IPS-18a (cell line): ENCODE measurements around the gene KCTD5.
"Not testable (repeated sequence)": the region's sequence is repeated elsewhere in the genome, so short reads cannot be mapped to it uniquely, and the experiment has no call there.

Experiments
- H3K27ac ChIP-seq: one replicate; pipeline ENCODE4 v1.5.1; 2013; ENCODE audit warnings: low read length
- H3K27me3 ChIP-seq: one replicate; pipeline ENCODE4 v1.6.1; 2013; ENCODE audit warnings: mild to moderate bottlenecking, low read length; ENCODE audit not compliant: control insufficient read depth, insufficient read depth
- H3K36me3 ChIP-seq: one replicate; pipeline ENCODE4 v1.6.1; 2013; ENCODE audit warnings: low read depth, low read length; ENCODE audit not compliant: control insufficient read depth
- H3K4me1 ChIP-seq: one replicate; pipeline ENCODE4 v1.6.1; 2013; ENCODE audit warnings: low read depth, low read length; ENCODE audit not compliant: control insufficient read depth
- H3K4me3 ChIP-seq: one replicate; pipeline ENCODE4 v1.5.1; 2013; ENCODE audit warnings: low read length
- H3K9ac ChIP-seq: one replicate; pipeline ENCODE4 v1.6.1; 2013; ENCODE audit warnings: mild to moderate bottlenecking, low read length, moderate library complexity
- H3K9me3 ChIP-seq: one replicate; pipeline ENCODE4 v1.6.1; 2013; ENCODE audit warnings: low read depth, low read length; ENCODE audit not compliant: control insufficient read depth

Gene KCTD5

DNA sequence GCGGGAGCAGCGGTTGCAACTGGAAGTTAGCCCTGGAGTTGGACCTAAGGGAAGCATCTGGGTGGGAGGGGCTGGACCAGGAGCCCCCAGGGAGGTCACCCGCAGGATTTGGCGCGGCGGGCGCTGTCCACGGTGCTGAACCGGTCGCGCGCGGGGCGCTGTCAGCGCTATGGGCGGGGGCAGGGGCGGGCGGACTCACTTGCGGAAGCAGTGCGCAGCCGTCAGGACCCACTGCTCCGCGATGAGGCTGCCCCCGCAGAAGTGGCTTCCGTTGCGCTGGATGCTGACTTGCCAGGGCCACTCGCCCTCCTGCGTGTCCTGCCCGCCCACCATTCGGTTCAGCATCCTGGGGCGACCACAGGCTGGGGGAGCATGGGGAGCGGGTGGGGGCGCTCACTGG lies 33.2 kb downstream of the KCTD5 start:
- H3K27ac ChIP-seq = no peak overlapping the region
- no peaks in the 10 kb centered on the region for H3K9me3 ChIP-seq
- H3K9ac ChIP-seq = no peak overlapping the region
- no peaks in the 10 kb centered on the region for H3K4me1 ChIP-seq
- no peaks in the 10 kb centered on the region for H3K36me3 ChIP-seq
- no peak overlapping the region for H3K4me3 ChIP-seq
- no peaks in the 10 kb centered on the region for H3K27me3 ChIP-seq

DNA sequence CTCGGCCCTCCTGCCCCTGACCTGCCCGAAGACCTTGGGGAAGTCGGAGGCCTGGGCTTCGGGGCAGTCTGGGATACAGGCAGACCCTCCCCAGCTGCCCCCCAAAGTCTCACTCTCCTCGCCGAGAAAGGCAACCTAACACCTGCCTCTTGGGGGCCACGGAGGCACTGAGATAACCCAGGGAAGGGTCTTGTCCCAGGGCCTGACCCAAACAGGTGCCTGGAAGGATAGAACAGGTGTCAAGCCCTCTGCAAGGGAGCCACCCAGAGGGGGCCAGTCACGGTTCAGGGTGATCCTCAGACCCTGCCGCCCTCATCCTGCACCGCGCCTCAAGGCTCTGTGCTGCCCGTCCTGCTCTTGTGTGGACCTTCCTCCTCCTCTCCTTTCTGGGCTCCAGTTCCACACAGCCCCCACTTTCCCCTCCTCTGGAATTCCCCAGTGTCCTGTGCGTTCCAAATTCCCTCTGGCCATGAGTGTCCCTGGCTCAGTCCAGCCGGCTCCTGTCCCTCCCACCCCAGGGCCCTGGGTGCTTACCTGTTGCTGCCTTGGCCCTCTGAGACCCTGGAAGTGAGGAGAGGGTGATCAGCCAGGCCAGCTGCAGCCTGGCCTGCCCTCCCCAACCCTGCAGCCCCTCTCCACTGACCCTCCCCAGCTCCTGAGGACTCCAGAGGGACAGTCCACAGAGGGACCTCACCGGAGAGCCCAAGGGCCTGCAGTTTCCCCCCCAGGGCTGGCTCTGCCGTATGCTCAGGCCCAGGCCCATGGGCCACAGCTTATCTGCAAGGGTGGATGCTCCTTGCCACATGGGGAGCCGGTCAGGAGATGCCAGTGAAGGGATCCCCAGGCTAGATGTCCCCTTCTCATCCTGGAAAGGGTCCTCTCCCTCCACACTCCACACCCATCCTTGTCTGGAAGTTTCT lies 33.9 kb downstream of the KCTD5 start:
- Histone ChIP-seq H3K4me3 (no peak overlapping the region), H3K9ac (no peak overlapping the region)

DNA sequence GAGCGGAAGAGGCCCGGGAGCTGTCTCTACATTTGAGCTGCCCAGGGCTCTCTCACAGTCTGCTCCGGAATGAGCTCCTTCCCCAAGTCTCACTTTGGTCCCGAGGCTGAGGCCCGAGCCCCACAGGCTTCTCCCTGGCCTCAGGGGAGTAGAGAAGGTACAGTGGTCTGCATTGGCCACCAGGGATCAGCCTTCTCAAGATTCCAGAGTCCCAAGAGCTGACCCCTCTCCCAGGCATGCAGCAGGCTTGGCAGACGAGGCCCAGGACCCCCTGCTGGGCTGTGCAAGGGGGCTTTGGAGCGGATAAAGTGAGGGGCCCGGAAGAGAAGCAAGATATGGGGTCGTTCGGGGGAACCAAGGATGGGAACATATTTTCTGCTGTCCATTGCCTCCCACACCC lies 34.6 kb downstream of the KCTD5 start:
- Histone ChIP-seq H3K27me3 (no peaks in the 10 kb centered on the region), H3K4me3 (no peak overlapping the region), H3K9me3 (no peaks in the 10 kb centered on the region), H3K4me1 (no peaks in the 10 kb centered on the region), H3K9ac (no peak overlapping the region), H3K27ac (no peak overlapping the region), H3K36me3 (no peaks in the 10 kb centered on the region)

More for the DNA sequence above, 33.9 kb downstream of the KCTD5 start:
- no peaks in the 10 kb centered on the region for H3K9me3 ChIP-seq
- H3K27me3 ChIP-seq = no peaks in the 10 kb centered on the region
- H3K4me1 ChIP-seq = no peaks in the 10 kb centered on the region
- H3K27ac ChIP-seq = no peak overlapping the region
- no peaks in the 10 kb centered on the region for H3K36me3 ChIP-seq

DNA sequence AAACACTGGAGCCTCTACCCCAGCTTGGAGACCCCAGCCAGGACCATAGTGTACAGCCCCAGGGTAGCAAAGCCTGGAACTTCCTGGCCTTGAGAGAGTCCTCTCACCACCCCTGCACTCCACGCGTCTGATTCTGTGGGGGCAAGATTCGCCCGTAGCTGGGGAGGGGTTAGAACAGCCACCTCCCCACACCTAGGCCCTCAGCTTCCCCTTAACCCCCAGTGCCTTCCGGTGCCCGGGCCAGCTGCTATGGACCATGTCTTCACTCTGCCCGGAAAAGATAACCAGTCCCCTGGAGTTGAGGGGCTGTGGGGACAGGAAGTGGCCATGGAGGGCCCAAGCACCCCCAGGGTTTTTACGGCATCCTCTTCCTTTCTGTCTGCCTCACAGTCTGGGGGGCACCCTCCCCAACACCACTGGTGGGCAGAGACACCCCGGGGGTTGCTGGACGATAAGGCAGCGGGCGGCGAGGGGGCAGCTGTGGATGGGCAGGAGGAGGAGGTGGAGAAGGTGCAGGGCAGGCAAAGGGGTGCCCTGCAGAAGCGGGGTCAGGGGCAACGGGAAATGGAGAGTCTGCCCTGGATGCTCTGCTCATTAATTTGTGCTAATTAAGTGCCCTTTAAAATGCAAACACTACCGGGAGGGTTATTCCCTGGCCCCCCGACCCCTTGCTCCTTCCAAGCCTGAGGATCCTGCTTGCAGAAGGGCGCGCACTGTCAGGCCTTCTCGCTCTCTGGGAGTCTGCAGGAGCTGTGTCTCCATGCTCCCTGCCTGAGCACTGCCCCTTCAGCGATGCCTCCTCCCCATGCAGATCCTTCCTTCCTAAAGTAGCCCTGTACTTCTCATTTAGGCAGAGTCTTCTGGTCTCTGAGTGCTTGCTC lies 35.3 kb downstream of the KCTD5 start:
- Histone ChIP-seq H3K9me3 (no peaks in the 10 kb centered on the region), H3K27ac (no peak overlapping the region), H3K4me1 (no peaks in the 10 kb centered on the region), H3K4me3 (no peak overlapping the region), H3K36me3 (no peaks in the 10 kb centered on the region), H3K27me3 (no peaks in the 10 kb centered on the region), H3K9ac (no peak overlapping the region)

DNA sequence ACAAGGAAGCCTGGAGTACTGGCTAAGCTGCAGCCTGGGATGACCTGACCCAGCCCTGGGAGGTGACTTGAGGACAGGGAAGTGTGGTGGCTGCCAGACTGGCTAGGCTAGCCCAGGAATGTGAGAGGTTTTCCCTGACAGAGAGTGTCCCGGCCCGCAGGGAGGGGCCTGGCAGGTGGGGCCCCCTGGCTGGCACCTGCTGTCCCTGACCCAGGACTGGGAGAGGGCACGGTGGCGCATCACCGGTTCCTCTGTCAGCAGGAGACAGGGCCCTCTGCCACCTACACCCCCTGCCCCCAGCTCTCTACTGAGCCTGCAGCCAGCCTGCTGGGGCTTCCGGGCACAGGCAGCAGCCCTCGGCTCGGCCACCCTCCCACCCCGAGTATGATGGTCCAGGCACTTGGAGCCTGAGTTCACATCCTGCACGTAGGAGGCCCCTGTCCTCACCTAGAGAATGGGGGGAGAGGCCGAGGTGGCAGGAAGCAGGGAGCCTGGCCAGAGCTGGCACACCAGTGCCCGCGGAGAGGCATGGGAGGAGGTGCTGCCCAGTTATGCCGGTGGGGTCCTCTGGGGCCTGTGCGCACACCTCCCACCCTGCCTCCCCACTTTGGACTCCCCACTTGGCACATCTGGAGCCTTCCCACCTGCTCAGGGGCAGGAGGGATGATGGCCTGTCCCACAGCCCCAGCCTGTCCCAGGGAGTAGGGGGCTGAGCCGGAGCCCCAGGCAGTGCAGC lies 37.2 kb downstream of the KCTD5 start:
- no peaks in the 10 kb centered on the region for H3K9me3 ChIP-seq
- H3K27me3 ChIP-seq = no peaks in the 10 kb centered on the region
- no peak overlapping the region for H3K9ac ChIP-seq
- H3K4me1 ChIP-seq = no peaks in the 10 kb centered on the region
- no peaks in the 10 kb centered on the region for H3K36me3 ChIP-seq
- H3K27ac ChIP-seq = no peak overlapping the region
- peak overlapping the region; percentile 56 for H3K4me3 ChIP-seq

DNA sequence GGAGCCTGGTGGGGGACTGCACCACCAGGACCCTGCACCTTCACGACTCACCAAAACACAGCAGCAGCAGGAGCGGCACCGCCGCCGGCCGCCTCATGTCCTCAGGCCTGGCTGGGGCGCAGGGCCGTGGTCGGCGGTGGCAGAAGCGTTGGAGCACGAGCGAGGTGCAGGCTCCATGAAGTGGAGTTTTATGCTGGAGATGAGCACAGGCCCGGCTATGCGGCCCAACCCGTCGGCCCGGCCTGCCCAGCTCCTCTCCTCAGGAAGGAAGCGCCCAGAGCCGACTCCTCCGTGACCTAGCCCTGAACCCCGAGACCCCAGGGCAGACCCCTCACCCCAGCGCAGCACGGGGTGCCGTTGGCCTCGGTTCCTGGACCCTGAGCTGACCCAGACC lies 37.7 kb downstream of the KCTD5 start, which contains the start of gene PRSS27:
Gene PRSS27 (minus strand): TSS at position 161 of the 394 bp plus-strand sequence. CDS start 64 bp downstream, at position 97.
- Histone ChIP-seq H3K9ac (peak within 1 kb of the TSS; percentile 54), H3K27me3 (no peaks in the 10 kb centered on the region), H3K9me3 (no peaks in the 10 kb centered on the region), H3K27ac (no peak within 1 kb of the TSS), H3K4me1 (no peaks in the 10 kb centered on the region), H3K36me3 (no peaks in the 10 kb centered on the region), H3K4me3 (peak within 1 kb of the TSS; percentile 56)

DNA sequence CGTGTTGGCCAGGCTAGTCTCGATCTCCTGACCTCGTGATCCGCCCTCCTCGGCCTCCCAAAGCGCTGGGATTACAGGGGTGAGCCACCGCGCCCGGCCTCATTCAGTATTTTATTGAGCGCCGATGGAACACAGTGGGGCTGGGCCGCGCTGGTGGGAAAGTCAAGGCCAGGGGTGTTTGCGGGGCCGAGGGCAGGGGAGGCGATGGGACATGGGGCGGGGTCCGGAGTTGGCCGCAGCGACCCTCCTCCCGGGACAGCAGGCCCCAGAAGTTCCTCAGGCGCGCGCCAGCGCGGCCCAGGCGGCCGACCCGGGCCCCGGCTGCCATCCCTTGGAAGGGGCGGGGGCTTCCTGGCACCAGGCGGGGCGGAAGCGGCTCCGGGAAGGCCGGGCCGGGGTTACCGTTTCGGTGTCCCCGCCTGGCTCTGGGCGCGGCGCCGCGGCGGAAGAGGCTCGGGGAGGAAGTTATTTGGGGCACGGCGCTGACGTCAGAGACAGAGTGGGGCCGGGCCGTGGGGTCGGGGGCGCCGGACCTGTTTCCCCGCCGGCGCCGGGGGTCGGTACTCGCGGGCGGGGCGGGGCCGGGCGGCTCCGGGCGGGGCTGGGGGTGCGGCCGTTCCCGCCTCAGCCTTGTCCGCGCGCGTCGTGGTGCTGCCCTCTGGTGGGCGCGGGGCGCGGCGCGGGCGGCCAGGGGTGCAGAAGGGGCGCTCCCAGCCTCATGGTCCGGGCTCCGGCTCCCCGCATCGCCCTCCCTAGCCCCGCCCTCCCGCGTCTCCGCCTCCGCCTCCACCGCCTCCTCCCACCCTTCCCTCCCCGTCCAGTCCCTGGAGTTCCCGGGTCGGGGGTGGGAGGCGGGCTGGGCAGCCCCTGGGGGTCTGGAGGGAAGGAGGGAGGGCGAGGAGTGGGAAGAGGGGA lies 38.7 kb downstream of the KCTD5 start:
- H3K9ac ChIP-seq = peak overlapping the region; percentile 54
- no peaks in the 10 kb centered on the region for H3K9me3 ChIP-seq
- H3K27me3 ChIP-seq = no peaks in the 10 kb centered on the region
- no peaks in the 10 kb centered on the region for H3K4me1 ChIP-seq
- H3K36me3 ChIP-seq = no peaks in the 10 kb centered on the region
- H3K4me3 ChIP-seq = peak overlapping the region; percentile 56
- no peak overlapping the region for H3K27ac ChIP-seq

DNA sequence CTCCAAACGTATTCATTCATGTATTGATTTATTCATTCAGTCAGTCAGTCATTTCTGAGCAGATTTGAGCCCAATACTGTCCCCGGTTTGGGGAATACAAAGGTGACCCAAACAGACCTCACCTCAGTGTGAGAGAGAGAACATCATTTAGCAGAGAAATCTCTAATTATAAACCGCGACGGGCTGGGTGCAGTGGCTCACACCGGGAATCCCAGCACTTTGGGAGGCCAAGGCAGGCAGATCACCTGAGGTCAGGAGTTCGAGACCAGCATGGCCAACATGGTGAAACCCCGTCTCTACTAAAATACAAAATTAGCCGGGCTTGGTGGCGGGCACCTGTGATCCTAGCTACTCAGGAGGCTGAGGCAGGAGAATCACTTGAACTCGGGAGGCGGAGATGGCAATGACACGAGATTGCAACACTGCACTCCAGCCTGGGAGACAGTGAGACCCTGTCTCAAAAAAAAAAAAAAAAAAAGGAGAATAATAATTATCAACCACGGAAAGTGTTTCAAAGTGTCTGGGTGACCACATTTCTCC lies 39.4 kb downstream of the KCTD5 start:
- Histone ChIP-seq H3K9ac (peak overlapping the region; percentile 44), H3K4me3 (peak overlapping the region; percentile 44)
- not testable (repeated sequence) for H3K27ac ChIP-seq, H3K9me3 ChIP-seq, H3K36me3 ChIP-seq, H3K27me3 ChIP-seq, H3K4me1 ChIP-seq

DNA sequence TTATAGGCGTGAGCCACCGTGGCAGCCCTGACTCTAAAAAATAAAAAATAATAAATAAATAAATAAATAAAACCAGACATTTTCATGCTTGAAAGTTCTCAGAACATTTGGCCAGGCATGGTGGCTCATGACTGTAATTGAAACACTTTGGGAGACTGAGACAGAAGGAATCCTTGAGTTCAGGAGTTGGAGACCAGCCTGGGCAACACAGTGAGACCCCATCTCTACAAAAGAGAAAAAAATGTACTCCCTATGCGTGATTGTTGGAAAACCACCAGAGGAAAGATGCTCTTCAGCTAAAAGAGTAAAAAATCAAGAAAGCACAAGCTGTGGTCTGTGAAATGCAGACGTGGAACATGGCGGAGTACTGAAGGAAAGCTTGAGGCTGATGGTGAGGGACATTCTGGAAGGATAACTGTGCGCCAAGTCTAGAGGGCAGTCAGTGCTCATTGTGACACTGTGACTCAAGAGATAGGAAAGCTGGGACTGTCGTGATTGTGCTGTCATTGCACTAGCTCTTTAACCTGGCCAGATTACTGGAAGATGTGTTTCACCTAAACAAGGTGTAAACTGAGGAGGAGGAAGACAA lies 41.9 kb downstream of the KCTD5 start:
- H3K27me3 ChIP-seq = no peaks in the 10 kb centered on the region
- H3K27ac ChIP-seq = no peak overlapping the region
- H3K4me1 ChIP-seq = no peaks in the 10 kb centered on the region
- H3K4me3 ChIP-seq = no peak overlapping the region
- H3K9ac ChIP-seq = no peak overlapping the region
- no peaks in the 10 kb centered on the region for H3K9me3 ChIP-seq
- no peaks in the 10 kb centered on the region for H3K36me3 ChIP-seq

DNA sequence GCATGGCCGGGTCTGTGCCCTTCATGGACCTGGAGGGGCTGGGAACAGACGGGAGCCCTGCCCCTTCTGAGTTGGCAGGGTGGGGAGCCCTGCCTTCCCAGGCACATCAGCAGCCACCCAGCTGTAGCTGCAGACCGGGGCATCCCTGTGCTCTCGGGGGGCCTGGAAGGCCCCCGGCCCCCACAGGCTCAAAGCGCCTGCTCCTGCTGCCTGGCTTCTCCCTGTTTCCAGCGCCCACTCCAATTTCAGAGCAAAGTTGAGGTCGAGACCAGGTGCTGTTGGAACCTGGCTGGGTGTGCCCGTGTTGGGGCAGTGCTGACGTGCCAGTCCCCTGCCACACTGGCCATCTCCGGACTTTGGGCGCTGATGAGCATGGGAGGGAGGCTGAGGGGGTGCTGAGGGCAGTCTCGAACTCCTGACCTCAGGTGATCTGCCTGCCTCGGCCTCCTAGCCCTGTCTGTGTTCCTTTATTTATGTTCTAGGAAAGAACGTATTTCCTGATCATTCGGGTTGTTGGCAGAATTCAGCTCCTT lies 42.6 kb downstream of the KCTD5 start:
- Histone ChIP-seq H3K27me3 (no peaks in the 10 kb centered on the region), H3K36me3 (no peaks in the 10 kb centered on the region), H3K9ac (no peak overlapping the region), H3K4me1 (no peaks in the 10 kb centered on the region), H3K9me3 (no peaks in the 10 kb centered on the region), H3K27ac (no peak overlapping the region), H3K4me3 (no peak overlapping the region)
